Colonic mucosa (tissue), 4 donors: Measurements from ENCODE around the gene TSTD2. TPM values are rescaled to one million over a fixed set of nuclear protein-coding genes. Genes with fewer than 3 reads are reported as not detected.

Experiments used
- DNase-seq: peaks from one replicate; pipeline ENCODE4 v3.0.0-alpha.2; 2020
- H3K27ac ChIP-seq: fragments of 200-600 bp; one replicate; pipeline ENCODE4 v1.8.0; 2021
- H3K27me3 ChIP-seq: fragments of 200-600 bp; one replicate; pipeline ENCODE4 v1.8.0; 2021
- H3K36me3 ChIP-seq: fragments of 200-600 bp; one replicate; pipeline ENCODE4 v1.8.0; 2021
- H3K4me1 ChIP-seq: fragments of 200-600 bp; one replicate; pipeline ENCODE4 v1.8.0; 2021; ENCODE audit warnings: mild to moderate bottlenecking
- H3K4me3 ChIP-seq: fragments of 200-600 bp; one replicate; pipeline ENCODE4 v1.8.0; 2021
- H3K9ac ChIP-seq, 2 donors: one replicate each; pipeline ENCODE4 v1.7.0; 2013; ENCODE audit warnings: control low read depth in 2 of 2, low read depth in 2 of 2, low read length in 2 of 2
- H3K9me3 ChIP-seq: fragments of 200-600 bp; one replicate; pipeline ENCODE4 v1.8.0; 2021
- CTCF ChIP-seq: fragments of 200-600 bp; IDR thresholded peaks from one replicate; pipeline ENCODE4 v1.8.0; 2022; ENCODE audit warnings: antibody characterized with exemption, mild to moderate bottlenecking
- intact Hi-C: fragments of 100-400 bp; cut with DNase I; formaldehyde crosslinking; loops from one replicate; pipeline ENCODE4 v1.14.1; 2022
- total RNA-seq, 2 donors: library from RNA; stranded (reverse); fragmentation: NEBNext Ultra II Directional in 1 of 2; extraction: Animal tissue kit (Norgen Biotek cat#: 25700) in 1 of 2; gene quantifications; one replicate each; pipeline ENCODE4 v1.2.1, GENCODE V29; 2021
- donor health status: healthy.
- donor health status: DM: no; HTN: no; CAD: no.
- donor health status: DM: no; HTN: no; CAD: no.

The TSTD2 gene
- total RNA-seq, 2 donors from 2014 or later: 14.7 to 17.5 TPM

GRCh38 chr9:97571664-97572063, 61.5 kb downstream of the TSTD2 start:
- Histone ChIP-seq H3K9me3 (no peaks in the 10 kb centered on the region), H3K9ac (no peak overlapping the region), H3K27me3 (no peaks in the 10 kb centered on the region), H3K27ac (no peak overlapping the region), H3K4me1 (no peaks in the 10 kb centered on the region), H3K36me3 (no peaks in the 10 kb centered on the region), H3K4me3 (no peak overlapping the region)
- DNase-seq: no peak
- intact Hi-C loops: no loop called here
- TF ChIP-seq CTCF: no peak

DNA sequence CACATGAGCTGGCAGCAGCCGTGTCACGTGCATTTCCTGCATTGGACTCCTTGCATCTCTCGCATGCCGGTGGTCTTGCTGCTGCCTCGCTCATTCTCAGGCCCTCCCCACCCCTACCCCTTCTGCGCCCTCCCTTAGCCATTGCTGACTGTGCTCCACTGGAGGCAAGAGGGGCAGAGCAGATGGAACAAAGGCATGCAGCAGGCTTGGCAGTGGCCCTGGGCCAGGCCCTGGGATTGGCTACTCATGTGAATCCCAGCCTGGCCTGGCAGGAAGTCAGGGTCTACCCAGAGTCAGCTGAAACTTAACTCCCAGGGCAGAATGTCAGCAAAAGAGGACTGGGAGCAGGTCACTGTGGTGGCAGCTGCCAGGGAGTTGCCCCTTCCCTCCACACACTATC, 62.3 kb downstream of the TSTD2 start:
- H3K4me1 ChIP-seq: no peaks in the 10 kb centered on the region
- H3K9me3 ChIP-seq: no peaks in the 10 kb centered on the region
- intact Hi-C loops: no loop called here
- no peak overlapping the region for H3K27ac ChIP-seq
- H3K36me3 ChIP-seq: no peaks in the 10 kb centered on the region
- H3K27me3 ChIP-seq: no peaks in the 10 kb centered on the region
- no peak for DNase-seq
- no peak for TF ChIP-seq CTCF
- H3K4me3 ChIP-seq: no peak overlapping the region
- H3K9ac ChIP-seq: no peak overlapping the region

GRCh38 chr9:97568461-97569275, 64.5 kb downstream of the TSTD2 start:
- Histone ChIP-seq H3K9me3 (no peaks in the 10 kb centered on the region), H3K9ac (no peak overlapping the region), H3K4me3 (no peak overlapping the region), H3K36me3 (no peaks in the 10 kb centered on the region), H3K4me1 (no peaks in the 10 kb centered on the region), H3K27me3 (no peaks in the 10 kb centered on the region), H3K27ac (no peak overlapping the region)
- no peak for TF ChIP-seq CTCF
- intact Hi-C loops: no loop called here
- no peak for DNase-seq

GRCh38 chr9:97567894-97568202, 65.3 kb downstream of the TSTD2 start:
- no peaks in the 10 kb centered on the region for H3K36me3 ChIP-seq
- intact Hi-C loops: no loop called here
- TF ChIP-seq CTCF: no peak
- no peaks in the 10 kb centered on the region for H3K4me1 ChIP-seq
- H3K4me3 ChIP-seq: no peak overlapping the region
- no peaks in the 10 kb centered on the region for H3K27me3 ChIP-seq
- no peak overlapping the region for H3K9ac ChIP-seq
- no peaks in the 10 kb centered on the region for H3K9me3 ChIP-seq
- H3K27ac ChIP-seq: no peak overlapping the region
- no peak for DNase-seq

DNA sequence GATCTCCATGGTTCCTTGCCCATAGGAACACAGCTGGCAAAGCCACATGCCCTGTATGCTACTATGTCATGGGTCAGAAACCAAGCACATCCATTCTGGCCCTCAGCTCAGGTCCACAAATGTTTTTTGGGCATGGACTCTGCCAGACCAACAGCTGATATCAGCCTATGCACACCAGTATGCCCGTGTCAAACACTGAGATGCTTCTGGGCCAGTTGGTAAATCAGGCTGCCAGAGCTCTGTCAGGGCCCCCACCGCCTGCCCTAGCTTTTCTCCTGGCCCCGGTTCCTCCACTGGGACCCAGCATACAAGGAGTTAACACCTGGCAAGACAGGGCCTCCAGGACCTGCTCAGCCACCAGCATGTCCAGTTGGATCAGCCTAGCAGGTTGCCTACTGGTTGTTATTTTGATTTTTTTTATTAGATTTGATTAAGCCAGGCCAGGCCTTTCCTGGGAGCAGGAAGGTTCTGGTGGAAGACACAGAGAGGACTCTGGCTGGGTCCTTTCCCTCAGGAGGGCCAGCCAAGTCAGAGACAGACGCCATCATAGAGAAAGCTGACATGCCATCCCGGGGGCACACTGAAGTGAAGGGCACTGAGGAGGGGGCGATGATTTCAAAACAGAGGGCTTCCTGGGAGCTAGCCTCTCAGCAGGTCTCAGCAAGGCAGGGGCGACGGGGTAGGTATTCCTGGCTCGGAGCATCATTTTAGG, 65.8 kb downstream of the TSTD2 start:
- intact Hi-C loops: no loop called here
- Histone ChIP-seq H3K9ac (no peak overlapping the region), H3K4me3 (no peak overlapping the region), H3K27ac (no peak overlapping the region), H3K4me1 (no peaks in the 10 kb centered on the region), H3K36me3 (no peaks in the 10 kb centered on the region), H3K27me3 (no peaks in the 10 kb centered on the region), H3K9me3 (no peaks in the 10 kb centered on the region)
- no peak for TF ChIP-seq CTCF
- no peak for DNase-seq
